IMR-90 (cell line): ENCODE measurements around the gene CLK2. TPM values are rescaled to one million over a fixed set of nuclear protein-coding genes. Genes with fewer than 3 reads are reported as not detected.

ENCODE experiments used
- ATAC-seq: fragments of 200-7000 bp; cut with Tn5 transposase; 2 replicates; pipeline ENCODE4 v1.9.1; 2020; ENCODE audit warnings: low read depth, mild to moderate bottlenecking, moderate library complexity
- BruUV-seq: library from RNA; stranded (reverse); fragments of 400-500 nt; replicated peaks from 2 replicates; lab custom pipeline; 2021; lab: Mats Ljungman, UMichigan
- CTCF ChIA-PET: fragments of 300-600 bp; formaldehyde crosslinking; extraction: SDS; loops from one replicate; lab custom pipeline; 2021; ENCODE audit warnings: antibody characterized with exemption; lab: Yijun Ruan, JAX
- POLR2A ChIA-PET: fragments of 300-600 bp; sonication (Branson Sonifier 250); formaldehyde crosslinking; loops from one replicate; lab custom pipeline; 2022; ENCODE audit warnings: antibody characterized with exemption; ENCODE audit not compliant: unreplicated experiment; lab: Charles Lee
- DNase-seq: peaks from one replicate; pipeline ENCODE4 v3.0.0; 2013
- H2AFZ ChIP-seq: replicated peaks from 2 replicates; pipeline ENCODE3; 2013; ENCODE audit warnings: low read length, mild to moderate bottlenecking; ENCODE audit not compliant: poor library complexity
- H2AK5ac ChIP-seq: 2 replicates; pipeline ENCODE4 v1.6.1; 2013; ENCODE audit warnings: low read depth, low read length, inconsistent platforms
- H2AK9ac ChIP-seq: replicated peaks from 2 replicates; pipeline ENCODE3; 2013; ENCODE audit warnings: mild to moderate bottlenecking, low read depth, low read length, moderate library complexity; ENCODE audit not compliant: poor library complexity
- H2BK120ac ChIP-seq: 2 replicates; pipeline ENCODE4 v1.6.1; 2013; ENCODE audit warnings: low read depth, low read length, inconsistent platforms
- H2BK15ac ChIP-seq: 3 replicates; pipeline ENCODE4 v1.6.1; 2013; ENCODE audit warnings: low read depth, low read length, inconsistent platforms
- H2BK20ac ChIP-seq: 2 replicates; pipeline ENCODE4 v1.6.1; 2013; ENCODE audit warnings: low read depth, mild to moderate bottlenecking, inconsistent platforms, low read length, moderate library complexity
- H2BK5ac ChIP-seq: 2 replicates; pipeline ENCODE4 v1.6.1; 2013; ENCODE audit warnings: mild to moderate bottlenecking, low read depth, low read length, inconsistent platforms; ENCODE audit not compliant: poor library complexity, severe bottlenecking
- H3K14ac ChIP-seq: replicated peaks from 2 replicates; pipeline ENCODE4 v1.6.1; 2013; ENCODE audit warnings: low read depth, low read length, inconsistent platforms
- H3K18ac ChIP-seq: 2 replicates; pipeline ENCODE4 v1.6.1; 2013; ENCODE audit warnings: low read depth, low read length, control low read depth
- H3K23ac ChIP-seq: 2 replicates; pipeline ENCODE4 v1.6.1; 2013; ENCODE audit warnings: low read depth, low read length, inconsistent platforms
- H3K27ac ChIP-seq: 2 replicates; pipeline ENCODE4 v1.5.1; 2013; ENCODE audit warnings: mild to moderate bottlenecking, control low read depth, low read length; ENCODE audit not compliant: insufficient read depth
- H3K27me3 ChIP-seq: 2 replicates; pipeline ENCODE4 v1.6.1; 2013; ENCODE audit warnings: low read length; ENCODE audit not compliant: control insufficient read depth, insufficient read depth
- H3K36me3 ChIP-seq: 2 replicates; pipeline ENCODE4 v1.6.1; 2013; ENCODE audit warnings: low read length, mixed read lengths; ENCODE audit not compliant: control insufficient read depth, insufficient read depth
- H3K4ac ChIP-seq: 2 replicates; pipeline ENCODE4 v1.6.1; 2013; ENCODE audit warnings: low read depth, low read length, inconsistent platforms
- H3K4me1 ChIP-seq: 2 replicates; pipeline ENCODE4 v1.6.1; 2013; ENCODE audit warnings: low read length, mixed read lengths; ENCODE audit not compliant: control insufficient read depth, insufficient read depth
- H3K4me2 ChIP-seq: 2 replicates; pipeline ENCODE4 v1.6.1; 2013; ENCODE audit warnings: low read depth, mild to moderate bottlenecking, control low read depth, low read length, moderate library complexity
- H3K4me3 ChIP-seq: 2 replicates; pipeline ENCODE4 v1.5.1; 2013; ENCODE audit warnings: low read depth, mild to moderate bottlenecking, control low read depth, low read length, moderate library complexity; ENCODE audit not compliant: insufficient read depth
- H3K56ac ChIP-seq: 2 replicates; pipeline ENCODE4 v1.6.1; 2013; ENCODE audit warnings: low read length, inconsistent platforms; ENCODE audit not compliant: insufficient read depth; ENCODE audit errors: extremely low read depth
- H3K79me1 ChIP-seq, 2 experiments: 2 replicates each; pipeline ENCODE4 v1.6.1; 2013; ENCODE audit warnings: low read length in 2 of 2, inconsistent platforms in 1 of 2, low read depth in 1 of 2
- H3K9ac ChIP-seq: 2 replicates; pipeline ENCODE4 v1.6.1; 2013; ENCODE audit warnings: low read depth, low read length, control low read depth
- H3K9me1 ChIP-seq: 2 replicates; pipeline ENCODE4 v1.6.1; 2013; ENCODE audit warnings: low read length, inconsistent platforms; ENCODE audit not compliant: insufficient read depth
- H3K9me3 ChIP-seq: 2 replicates; pipeline ENCODE4 v1.6.1; 2013; ENCODE audit warnings: low read length; ENCODE audit not compliant: control insufficient read depth, insufficient read depth
- H4K20me1 ChIP-seq: 2 replicates; pipeline ENCODE4 v1.6.1; 2013; ENCODE audit warnings: low read length, inconsistent platforms; ENCODE audit not compliant: insufficient read depth
- H4K5ac ChIP-seq: 2 replicates; pipeline ENCODE4 v1.6.1; 2013; ENCODE audit warnings: mild to moderate bottlenecking, low read depth, low read length, control low read depth
- H4K8ac ChIP-seq, 2 experiments: 2 replicates each; pipeline ENCODE4 v1.6.1; 2013; ENCODE audit warnings: low read depth in 2 of 2, low read length in 2 of 2, control low read depth in 1 of 2, inconsistent platforms in 1 of 2
- H4K91ac ChIP-seq: 2 replicates; pipeline ENCODE4 v1.6.1; 2013; ENCODE audit warnings: low read depth, low read length, inconsistent platforms; ENCODE audit not compliant: insufficient read depth
- BHLHE40 ChIP-seq: fragments of 150-350 bp; IDR thresholded peaks from 2 replicates; pipeline ENCODE4 v1.6.1; 2016; ENCODE audit warnings: mild to moderate bottlenecking, low read depth, low read length
- CEBPB ChIP-seq: IDR thresholded peaks from 2 replicates; pipeline ENCODE4 v1.6.1; 2012; ENCODE audit warnings: low read depth, low read length, improper control_type of control experiment
- CHD1 ChIP-seq: IDR thresholded peaks from 2 replicates; pipeline ENCODE4 v1.6.1; 2012; ENCODE audit warnings: low read depth, low read length, improper control_type of control experiment
- ELK1 ChIP-seq: fragments of 150-350 bp; IDR thresholded peaks from 2 replicates; pipeline ENCODE4 v1.6.1; 2016; ENCODE audit warnings: low read depth, mild to moderate bottlenecking, low read length, moderate library complexity, borderline replicate concordance
- FOS ChIP-seq: fragments of 150-350 bp; IDR thresholded peaks from 2 replicates; pipeline ENCODE4 v1.6.1; 2016; ENCODE audit warnings: low read depth, low read length
- MAFK ChIP-seq: IDR thresholded peaks from 2 replicates; pipeline ENCODE4 v1.6.1; 2012; ENCODE audit warnings: low read depth, low read length, improper control_type of control experiment
- MAZ ChIP-seq: IDR thresholded peaks from 2 replicates; pipeline ENCODE4 v1.6.1; 2012; ENCODE audit warnings: low read depth, mild to moderate bottlenecking, low read length, improper control_type of control experiment, moderate library complexity, borderline replicate concordance
- MXI1 ChIP-seq: IDR thresholded peaks from 2 replicates; pipeline ENCODE4 v1.6.1; 2012; ENCODE audit warnings: low read depth, mild to moderate bottlenecking, low read length, moderate library complexity, borderline replicate concordance
- NFE2L2 ChIP-seq: fragments of 150-350 bp; IDR thresholded peaks from 2 replicates; pipeline ENCODE4 v1.6.1; 2016; ENCODE audit warnings: low read depth, mild to moderate bottlenecking, low read length
- POLR2A ChIP-seq: IDR thresholded peaks from 2 replicates; pipeline ENCODE4 v1.6.1; 2012; ENCODE audit warnings: mild to moderate bottlenecking, low read depth, low read length
- RAD21 ChIP-seq: IDR thresholded peaks from 2 replicates; pipeline ENCODE4 v1.6.1; 2012; ENCODE audit warnings: low read length, improper control_type of control experiment
- RCOR1 ChIP-seq: IDR thresholded peaks from 2 replicates; pipeline ENCODE4 v1.6.1; 2012; ENCODE audit warnings: mild to moderate bottlenecking, low read length, improper control_type of control experiment; ENCODE audit not compliant: insufficient replicate concordance
- RFX5 ChIP-seq: IDR thresholded peaks from 2 replicates; pipeline ENCODE4 v1.8.0; 2012; ENCODE audit warnings: low read depth, mild to moderate bottlenecking, low read length, moderate library complexity
- SMC3 ChIP-seq: fragments of 150-350 bp; IDR thresholded peaks from 2 replicates; pipeline ENCODE4 v1.6.1; 2016; ENCODE audit warnings: low read depth, mild to moderate bottlenecking, antibody characterized with exemption, low read length, moderate library complexity
- USF2 ChIP-seq: fragments of 150-350 bp; IDR thresholded peaks from 2 replicates; pipeline ENCODE4 v1.6.1; 2017; ENCODE audit warnings: mild to moderate bottlenecking, antibody characterized with exemption, low read length, low read depth
- WGBS, 2 experiments: methylation state at CpG; one replicate each; pipeline versions ENCODE4 v1.1.5 to v1.1.7; 2013; ENCODE audit warnings: missing lambda C conversion rate in 2 of 2; ENCODE audit not compliant: insufficient read length in 1 of 2; ENCODE audit errors: extremely low coverage in 2 of 2; 5-methylcytosine and 5-hydroxymethylcytosine counted together
- dilution Hi-C: fragments of 300-500 bp; cut with HindIII; formaldehyde crosslinking; loops from one replicate; pipeline ENCODE4 v1.14.3; 2018; ENCODE audit warnings: low sequenced_read_pairs; ENCODE audit not compliant: unreplicated experiment
- in situ Hi-C: fragments of 300-500 bp; cut with MboI; formaldehyde crosslinking; loops from 3 replicates; pipeline ENCODE4 v1.14.3; 2019; ENCODE audit warnings: low sequenced_read_pairs, inconsistent platforms, mixed read lengths
- intact Hi-C: fragments of 100-400 bp; cut with micrococcal nuclease; formaldehyde crosslinking; loops from 2 replicates; pipeline ENCODE4 v1.10.0; 2022
- polyA plus RNA-seq, 3 experiments: library from polyadenylated mRNA; depleted of rRNA; stranded (reverse); fragments of >200 nt; gene quantifications; 2 replicates each; pipeline ENCODE4 v1.2.3, GENCODE V29; 2012; ENCODE audit warnings: low replicate concordance in 1 of 3
- total RNA-seq: library from RNA; depleted of rRNA; stranded (reverse); fragments of >200 nt; gene quantifications from 2 replicates; pipeline ENCODE4 v1.2.3, GENCODE V29; 2012
- TF ChIP-seq, protein P1 (sequence below): conservative IDR thresholded peaks from 2 replicates; pipeline ENCODE4 v1.5.1; 2012; ENCODE audit warnings: mild to moderate bottlenecking, low read depth, low read length, improper control_type of control experiment

Gene CLK2
- total and polyA plus RNA-seq, 2 of the 4 experiments (the other 2 are of a cell fraction), result 19.7 to 61.2 TPM

GRCh38 chr1:155228096-155228427, 45.2 kb downstream of the CLK2 start:
- Histone ChIP-seq H4K8ac (peak overlapping the region; percentile 90 to 99), H2BK120ac (peak overlapping the region; percentile 80), H2AFZ (peak overlapping the region; percentile 89), H3K36me3 (no peaks in the 10 kb centered on the region; the same call in 1 of the 2 replicates), H4K91ac (peak overlapping the region; percentile 98), H3K23ac (peak overlapping the region; percentile 85), H3K18ac (peak overlapping the region; percentile 43), H4K20me1 (peaks cover 3% of the 10 kb centered on the region; the same call in 1 of the 2 replicates), H3K4me3 (peak overlapping the region; percentile 32; the same call in 1 of the 2 replicates), H3K4me1 (peaks cover 22% of the 10 kb centered on the region), H2BK20ac (peak overlapping the region; percentile 57; the same call in 1 of the 2 replicates), H2BK5ac (peak overlapping the region; percentile 86), H2AK9ac (peak overlapping the region; percentile 95), H2AK5ac (peak overlapping the region; percentile 93), H4K5ac (peak overlapping the region; percentile 94), H3K4ac (peak overlapping the region; percentile 98), H3K27ac (peak overlapping the region; percentile 87), H3K79me1 (peaks cover 18 to 36% of the 10 kb centered on the region in 2 experiments), H3K56ac (peak overlapping the region; percentile 93), H3K9me3 (no peaks in the 10 kb centered on the region), H3K14ac (peak overlapping the region; percentile 94), H3K9ac (peak overlapping the region; percentile 84), H2BK15ac (peak overlapping the region; percentile 86; the same call in 2 of the 3 replicates), H3K27me3 (no peaks in the 10 kb centered on the region), H3K4me2 (peak overlapping the region; percentile 73), H3K9me1 (peaks cover 17% of the 10 kb centered on the region)
- ChIA-PET CTCF (interaction anchor here (1.8 kb wide), 1 partner anchor 22 kb away, joined by 4 read pairs; no protein-coding TSS in a partner anchor), POLR2A (no interaction called here)
- in situ Hi-C loops, result no loop called here
- no peak for ATAC-seq
- peak; percentile 58 for DNase-seq
- WGBS, 2 experiments, result no CpG with 5 or more reads among the region's 9 CpGs
- dilution Hi-C loops, result no loop called here
- TF ChIP-seq RCOR1 (no peak), MXI1 (no peak), RAD21 (no peak), RFX5 (no peak), NFE2L2 (no peak), MAFK (no peak), CHD1 (no peak), ELK1 (no peak), SMC3 (no peak), FOS (no peak), CEBPB (no peak), BHLHE40 (no peak), USF2 (no peak), MAZ (no peak), POLR2A (no peak)
- TF ChIP-seq, protein P1, sequence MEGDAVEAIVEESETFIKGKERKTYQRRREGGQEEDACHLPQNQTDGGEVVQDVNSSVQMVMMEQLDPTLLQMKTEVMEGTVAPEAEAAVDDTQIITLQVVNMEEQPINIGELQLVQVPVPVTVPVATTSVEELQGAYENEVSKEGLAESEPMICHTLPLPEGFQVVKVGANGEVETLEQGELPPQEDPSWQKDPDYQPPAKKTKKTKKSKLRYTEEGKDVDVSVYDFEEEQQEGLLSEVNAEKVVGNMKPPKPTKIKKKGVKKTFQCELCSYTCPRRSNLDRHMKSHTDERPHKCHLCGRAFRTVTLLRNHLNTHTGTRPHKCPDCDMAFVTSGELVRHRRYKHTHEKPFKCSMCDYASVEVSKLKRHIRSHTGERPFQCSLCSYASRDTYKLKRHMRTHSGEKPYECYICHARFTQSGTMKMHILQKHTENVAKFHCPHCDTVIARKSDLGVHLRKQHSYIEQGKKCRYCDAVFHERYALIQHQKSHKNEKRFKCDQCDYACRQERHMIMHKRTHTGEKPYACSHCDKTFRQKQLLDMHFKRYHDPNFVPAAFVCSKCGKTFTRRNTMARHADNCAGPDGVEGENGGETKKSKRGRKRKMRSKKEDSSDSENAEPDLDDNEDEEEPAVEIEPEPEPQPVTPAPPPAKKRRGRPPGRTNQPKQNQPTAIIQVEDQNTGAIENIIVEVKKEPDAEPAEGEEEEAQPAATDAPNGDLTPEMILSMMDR, result no peak
- intact Hi-C loops, result no loop called here
- BruUV-seq, result no TSS peak
